ENCODE data around the gene MBOAT1.

DNA sequence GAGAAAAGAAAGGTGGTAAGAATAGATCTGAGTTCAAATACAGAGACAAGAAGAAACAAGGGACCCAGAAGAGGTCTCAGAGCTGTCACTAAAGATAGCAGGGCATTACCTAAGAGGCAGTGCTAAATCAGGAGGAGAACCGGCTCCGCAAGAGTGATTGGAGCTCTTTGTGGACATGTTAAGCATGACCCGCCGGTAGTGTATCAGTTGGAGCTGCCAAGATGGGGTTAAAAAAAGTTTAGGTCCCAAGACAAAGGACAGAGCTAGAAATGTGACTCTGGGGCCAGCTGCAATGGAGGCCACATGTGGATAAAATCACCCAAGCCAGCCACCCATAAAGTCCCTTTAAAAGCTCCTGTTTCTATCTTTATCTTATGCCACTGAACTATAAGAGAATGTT lies 93.4 kb downstream of the MBOAT1 start:
- TF ChIP-seq, protein P1, sequence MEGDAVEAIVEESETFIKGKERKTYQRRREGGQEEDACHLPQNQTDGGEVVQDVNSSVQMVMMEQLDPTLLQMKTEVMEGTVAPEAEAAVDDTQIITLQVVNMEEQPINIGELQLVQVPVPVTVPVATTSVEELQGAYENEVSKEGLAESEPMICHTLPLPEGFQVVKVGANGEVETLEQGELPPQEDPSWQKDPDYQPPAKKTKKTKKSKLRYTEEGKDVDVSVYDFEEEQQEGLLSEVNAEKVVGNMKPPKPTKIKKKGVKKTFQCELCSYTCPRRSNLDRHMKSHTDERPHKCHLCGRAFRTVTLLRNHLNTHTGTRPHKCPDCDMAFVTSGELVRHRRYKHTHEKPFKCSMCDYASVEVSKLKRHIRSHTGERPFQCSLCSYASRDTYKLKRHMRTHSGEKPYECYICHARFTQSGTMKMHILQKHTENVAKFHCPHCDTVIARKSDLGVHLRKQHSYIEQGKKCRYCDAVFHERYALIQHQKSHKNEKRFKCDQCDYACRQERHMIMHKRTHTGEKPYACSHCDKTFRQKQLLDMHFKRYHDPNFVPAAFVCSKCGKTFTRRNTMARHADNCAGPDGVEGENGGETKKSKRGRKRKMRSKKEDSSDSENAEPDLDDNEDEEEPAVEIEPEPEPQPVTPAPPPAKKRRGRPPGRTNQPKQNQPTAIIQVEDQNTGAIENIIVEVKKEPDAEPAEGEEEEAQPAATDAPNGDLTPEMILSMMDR (IDR thresholded peaks at IDR 0.05), result no peak
- TF ChIP-seq POLR2A (IDR thresholded peaks at IDR 0.05), result no peak

Data from uterus (tissue), 2 donors.